Colon (tissue), 2 donors: ENCODE data around the gene SLC26A1.

Source experiments
- FAIRE-seq: peaks from 2 replicates; lab custom pipeline; 2012; peaks lifted over from hg19 to GRCh38; lab: Jason Lieb, UNC
- donor health status: control.
- donor health status: control.

SLC26A1 gene

DNA sequence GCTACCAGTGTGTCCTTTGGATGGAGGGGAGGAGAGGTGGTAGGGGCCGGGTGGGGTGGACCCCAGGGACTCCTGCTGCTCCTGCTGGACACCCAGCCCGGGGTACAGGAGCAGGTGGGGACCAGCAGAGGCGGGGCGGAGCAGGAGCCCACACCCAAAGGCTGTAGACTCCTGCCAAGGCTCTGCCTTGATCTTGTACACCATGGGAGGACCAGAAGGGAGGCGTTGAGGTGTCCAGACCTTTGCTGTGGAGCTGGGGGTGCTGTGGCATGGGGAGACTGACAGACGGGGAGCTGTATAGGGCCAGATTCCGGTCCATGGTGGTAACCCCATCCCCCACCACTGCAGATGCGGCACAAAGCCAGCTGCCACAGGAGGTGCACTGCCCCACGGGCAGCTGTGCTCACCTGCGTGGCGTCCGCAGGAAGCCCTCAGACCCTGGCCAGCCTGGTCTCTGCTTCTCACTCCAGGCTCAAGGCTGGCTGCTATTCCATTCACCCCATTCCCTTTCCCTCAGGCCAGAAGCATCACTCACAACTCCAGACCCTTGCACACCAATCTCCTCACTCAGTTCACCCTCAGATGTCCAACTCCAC, 5.0 kb upstream of the SLC26A1 start:
- FAIRE-seq, result no peak

- no peak for FAIRE-seq
These were observed 4.3 kb upstream of the SLC26A1 start for GRCh38 chr4:997375-998071.

GRCh38 chr4:996997-997374, 3.8 kb upstream of the SLC26A1 start:
- no peak for FAIRE-seq

DNA sequence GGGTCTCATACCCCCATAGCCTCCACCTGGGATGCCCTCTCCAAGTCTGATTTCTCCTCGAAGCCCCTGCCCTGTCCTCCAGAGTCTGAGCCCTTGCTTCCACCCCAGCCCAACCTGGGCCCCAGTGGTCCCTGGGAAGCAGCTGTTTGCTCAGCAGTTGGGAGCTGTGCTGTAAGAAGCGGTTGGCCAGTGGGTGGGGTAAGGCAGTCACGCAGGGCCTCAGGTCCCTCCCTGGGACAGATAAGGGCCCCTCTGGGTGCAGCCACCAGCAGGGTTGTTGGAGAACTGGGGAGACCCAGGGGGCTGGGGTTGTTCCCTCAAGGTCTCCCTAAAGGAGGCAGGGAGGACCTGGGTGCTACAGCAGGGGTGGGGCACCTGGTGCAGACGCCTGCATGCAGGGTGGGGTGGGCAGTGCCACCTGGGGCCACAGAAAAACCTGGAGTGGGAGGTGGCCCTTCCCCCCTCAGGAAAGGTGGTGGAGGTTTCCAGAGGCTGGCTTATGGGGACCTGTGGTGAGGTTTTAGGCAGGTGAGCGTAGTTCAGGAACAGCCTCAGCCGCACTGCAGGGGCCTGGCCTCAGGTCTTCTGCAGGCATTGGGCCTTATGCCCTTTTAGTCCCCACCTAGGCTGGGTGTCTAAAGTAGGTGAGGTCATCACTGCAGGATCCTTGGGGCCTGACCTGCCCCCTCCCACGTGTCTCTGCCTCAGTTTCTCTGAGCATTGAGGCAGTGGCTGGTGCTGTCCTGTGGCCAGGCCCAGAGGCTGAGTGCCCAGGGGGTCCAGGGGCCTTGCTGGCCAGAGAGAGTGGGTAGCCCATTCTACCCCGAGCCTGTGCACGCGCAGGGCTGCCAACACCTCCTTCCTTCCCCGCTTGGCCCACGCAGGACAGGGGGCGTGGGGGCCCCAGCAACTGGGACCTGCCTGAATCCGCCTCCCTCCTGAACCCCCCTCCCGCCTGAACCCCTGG, 3.1 kb upstream of the SLC26A1 start:
- no peak for FAIRE-seq

DNA sequence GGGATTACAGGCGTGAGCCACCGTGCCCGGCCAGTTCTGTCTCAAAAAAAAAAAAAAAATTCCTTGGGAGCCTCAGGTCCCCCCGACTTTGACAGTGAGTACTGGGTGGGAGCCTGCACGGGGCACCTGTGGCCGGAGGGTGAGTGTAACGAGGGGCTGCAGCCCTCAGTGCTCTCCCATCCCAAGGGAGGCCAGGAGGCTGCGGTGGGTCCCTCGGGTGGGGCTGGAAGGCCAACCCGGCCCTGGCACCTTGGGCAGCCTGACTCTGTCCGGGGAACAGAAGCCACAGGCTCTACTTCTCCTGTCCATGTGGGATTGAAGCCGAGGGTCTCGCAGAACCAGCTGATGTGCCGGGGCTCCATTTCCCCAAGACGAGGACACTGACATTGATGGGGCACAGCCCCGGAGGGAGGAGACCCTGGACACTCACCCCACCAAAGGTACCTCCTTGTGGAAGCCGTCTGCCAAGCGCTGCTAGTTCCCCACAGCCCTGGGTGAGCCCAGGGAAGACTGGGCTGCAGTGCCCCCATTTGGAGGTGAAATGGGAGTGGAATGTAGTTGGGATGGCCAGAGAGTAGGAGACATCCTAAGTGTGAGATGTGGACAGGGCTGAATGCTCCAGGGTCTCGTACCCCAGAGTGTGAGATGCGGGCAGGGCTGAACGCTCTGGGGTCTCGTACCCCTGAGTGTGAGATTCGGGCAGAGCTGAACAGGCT, 2.3 kb upstream of the SLC26A1 start:
- FAIRE-seq, result no peak

DNA sequence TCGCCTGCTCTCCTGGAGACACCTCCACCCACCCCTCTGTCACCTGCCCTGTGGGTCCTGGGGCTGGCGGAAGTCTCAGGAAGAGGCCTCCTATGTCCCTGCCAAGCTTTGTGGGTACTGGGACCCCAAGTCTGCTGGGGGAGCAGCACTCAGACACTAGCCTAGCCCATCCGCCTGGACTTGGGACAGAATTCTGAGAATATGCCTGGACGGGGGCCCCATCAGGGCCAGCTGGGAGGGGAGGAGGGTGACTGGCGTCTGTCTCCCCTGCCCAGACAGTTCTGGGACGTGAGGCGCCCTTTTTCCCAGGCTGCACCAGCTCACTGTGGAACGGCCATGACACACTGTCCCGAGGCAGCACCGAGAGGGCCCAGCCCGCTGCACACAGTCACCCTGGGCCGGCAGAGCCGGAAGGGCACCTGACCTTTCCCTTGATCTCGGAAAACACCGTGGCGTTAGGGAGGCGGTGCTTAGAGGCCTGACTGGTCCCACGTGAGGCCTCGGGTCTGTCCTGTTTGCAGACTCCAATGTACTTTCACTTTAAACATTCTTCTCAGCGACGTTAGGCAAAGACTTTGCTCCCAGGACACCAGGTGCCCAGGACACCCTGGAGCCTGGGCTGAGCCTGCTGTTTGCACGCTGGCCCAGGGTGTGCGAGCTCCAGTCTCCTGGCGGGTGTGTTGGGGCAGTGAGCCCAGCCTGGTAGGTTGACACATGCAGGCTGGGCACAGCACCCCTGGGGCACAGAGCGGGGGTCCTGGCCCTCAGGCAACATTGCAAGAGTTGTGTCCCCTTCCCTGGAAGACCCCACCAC, 700 bp downstream of the SLC26A1 start:
- no peak for FAIRE-seq

DNA sequence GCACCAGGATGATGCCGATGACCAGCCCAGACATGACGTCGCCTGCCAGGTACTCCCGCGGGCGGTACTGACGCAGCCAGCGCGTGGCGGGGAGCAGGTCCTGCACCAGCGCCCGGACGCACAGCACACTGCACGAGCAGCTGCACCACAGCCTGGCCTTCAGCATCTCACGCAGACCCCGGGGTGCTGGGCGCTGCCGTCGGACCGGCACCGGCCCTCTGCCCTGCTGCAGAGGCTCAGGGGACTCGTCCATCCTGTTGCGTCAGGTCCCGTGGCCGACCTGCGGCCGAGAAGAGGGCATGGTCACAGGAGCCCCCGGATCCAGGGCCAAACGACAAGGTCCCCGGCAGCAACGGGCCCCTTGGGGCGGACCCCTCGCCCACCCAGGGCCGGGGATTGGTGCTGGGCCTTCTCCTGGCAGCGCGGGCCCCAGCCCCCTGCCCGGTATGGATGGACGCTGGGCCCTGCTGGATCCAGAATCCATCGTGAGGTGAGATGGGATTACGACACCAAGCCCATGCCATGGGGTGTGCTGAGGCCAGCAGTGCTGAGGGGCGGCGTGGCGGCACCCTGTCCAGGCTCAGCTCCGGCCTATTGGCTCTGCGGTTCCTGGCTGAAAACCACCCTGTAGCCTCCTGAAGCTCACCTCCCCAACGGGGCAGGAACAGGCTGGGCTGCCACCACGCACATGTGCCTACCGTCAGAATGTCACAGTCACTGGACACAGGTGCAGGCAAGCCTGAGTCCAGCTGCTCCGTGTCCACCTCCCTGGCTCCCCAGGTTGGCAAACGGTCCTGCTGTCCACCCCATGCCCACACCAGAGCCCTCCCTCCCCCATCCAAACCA, 1.5 kb downstream of the SLC26A1 start:
- FAIRE-seq, result no peak

GRCh38 chr4:990746-991367, 2.3 kb downstream of the SLC26A1 start:
- no peak for FAIRE-seq

- no peak for FAIRE-seq
These were observed 3.3 kb downstream of the SLC26A1 start for GRCh38 chr4:989722-990471.

GRCh38 chr4:988726-989721, 4.2 kb downstream of the SLC26A1 start:
- no peak for FAIRE-seq

GRCh38 chr4:987624-988513, 5.3 kb downstream of the SLC26A1 start:
- FAIRE-seq, result no peak

GRCh38 chr4:986879-987623, 6.2 kb downstream of the SLC26A1 start, which contains the start of gene IDUA:
Gene IDUA (plus strand): TSS chr4:987044. CDS start chr4:987085, 41 bp downstream.
- FAIRE-seq, result no peak

DNA sequence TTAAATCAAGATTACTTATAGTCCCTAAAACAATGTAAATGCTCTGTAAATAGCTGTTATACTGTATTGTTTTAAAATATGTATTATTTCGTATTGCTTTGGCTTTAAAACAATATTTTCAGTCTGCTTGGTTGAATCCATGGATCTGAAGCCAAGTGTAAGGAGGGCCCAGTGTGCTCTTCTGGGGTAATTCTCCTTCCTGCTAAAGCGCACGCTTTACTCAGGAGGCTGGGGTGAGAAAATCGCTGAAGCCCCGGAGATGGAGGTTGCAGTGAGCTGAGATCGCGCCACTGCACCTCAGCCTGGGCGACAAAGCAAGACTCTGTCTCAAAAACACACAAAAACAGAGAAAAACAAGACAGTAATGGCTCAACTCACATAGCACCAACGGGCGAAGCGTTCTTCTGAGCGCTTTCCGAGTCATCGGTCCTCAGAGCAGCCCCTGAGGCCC, 6.8 kb downstream of the SLC26A1 start:
- no peak for FAIRE-seq

- no peak for FAIRE-seq
These were observed 7.9 kb downstream of the SLC26A1 start for GRCh38 chr4:985123-985830.

GRCh38 chr4:984336-985054, 8.7 kb downstream of the SLC26A1 start:
- FAIRE-seq, result no peak
